ENCODE results near the gene TRMT2A. TPM values are rescaled to one million over a fixed set of nuclear protein-coding genes. Genes with fewer than 3 reads are reported as not detected.
"Not testable (repeated sequence)": the region's sequence is repeated elsewhere in the genome, so short reads cannot be mapped to it uniquely, and the experiment has no call there.

Gene TRMT2A
- polyA plus RNA-seq, 4 donors = 40.2 to 65.5 (median 58.0) TPM

- no peak for DNase-seq (ENCODE audit: low read depth in 4 of 4, low spot score in 2 of 4)
Observed at GRCh38 chr22:20089226-20089976, 27.6 kb downstream of the TRMT2A start.

DNA sequence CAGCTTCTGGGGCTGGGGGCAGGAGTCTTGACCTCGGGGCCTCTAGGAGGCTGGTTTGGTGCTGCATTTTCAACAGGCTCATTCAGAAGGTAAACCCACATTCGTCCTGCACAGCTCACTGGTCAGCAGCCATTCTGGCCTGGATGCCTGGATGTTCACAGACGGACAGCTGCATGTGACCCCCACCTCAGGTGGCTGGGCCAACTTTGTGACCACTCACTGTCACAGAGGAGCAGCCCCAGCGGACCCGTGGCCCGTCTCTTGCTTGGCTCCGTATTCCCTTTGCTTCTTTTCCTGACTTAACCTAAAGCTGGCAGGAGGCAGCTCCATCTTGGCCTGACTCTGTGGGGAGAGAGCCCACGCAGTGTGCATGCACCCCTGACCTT is 28.8 kb downstream of the TRMT2A start:
- DNase-seq (ENCODE audit: low read depth in 4 of 4, low spot score in 2 of 4) = no peak

- DNase-seq (ENCODE audit: low read depth in 4 of 4, low spot score in 2 of 4) = no peak
Observed at GRCh38 chr22:20087319-20088262, 29.4 kb downstream of the TRMT2A start.

- DNase-seq (ENCODE audit: low read depth in 4 of 4, low spot score in 2 of 4) = no peak
Observed at GRCh38 chr22:20086763-20087162, 30.3 kb downstream of the TRMT2A start.

DNA sequence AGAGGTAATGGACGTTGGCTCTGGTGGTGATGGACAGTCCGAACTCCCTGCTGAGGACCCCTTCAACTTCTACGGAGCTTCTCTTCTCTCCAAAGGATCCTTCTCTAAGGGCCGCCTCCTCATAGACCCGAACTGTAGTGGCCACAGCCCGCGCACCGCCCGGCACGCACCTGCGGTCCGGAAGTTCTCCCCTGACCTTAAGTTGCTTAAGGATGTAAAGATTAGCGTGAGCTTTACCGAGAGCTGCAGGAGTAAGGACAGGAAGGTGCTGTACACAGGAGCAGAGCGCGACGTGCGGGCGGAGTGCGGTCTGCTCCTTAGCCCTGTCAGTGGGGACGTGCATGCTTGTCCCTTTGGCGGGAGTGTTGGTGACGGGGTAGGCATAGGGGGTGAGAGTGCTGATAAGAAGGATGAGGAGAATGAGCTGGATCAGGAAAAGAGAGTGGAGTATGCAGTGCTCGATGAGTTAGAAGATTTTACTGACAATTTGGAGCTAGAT is 30.9 kb downstream of the TRMT2A start:
- no peak for DNase-seq (ENCODE audit: low read depth in 4 of 4, low spot score in 2 of 4)

DNA sequence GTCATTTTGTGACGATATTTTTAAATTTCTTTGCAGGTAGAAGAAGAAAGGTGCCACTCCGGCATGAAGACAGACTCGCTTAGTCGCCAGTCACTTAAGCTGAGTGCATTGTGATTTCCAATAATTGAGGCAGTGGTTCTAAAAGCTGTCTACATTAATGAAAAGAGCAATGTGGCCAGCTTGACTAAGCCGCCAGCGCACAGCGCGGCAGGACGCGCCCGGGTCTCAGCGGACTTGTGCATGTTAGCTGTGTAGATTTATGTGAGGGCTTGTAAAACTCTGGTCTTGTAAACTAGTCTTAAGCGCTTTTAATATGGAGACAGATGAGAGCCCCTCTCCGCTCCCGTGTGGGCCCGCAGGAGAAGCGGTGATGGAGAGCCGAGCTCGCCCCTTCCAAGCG is 31.4 kb downstream of the TRMT2A start:
- DNase-seq (ENCODE audit: low read depth in 4 of 4, low spot score in 2 of 4) = no peak

- peak in 1 of 4 donors; percentile 13 for DNase-seq (ENCODE audit: low read depth in 4 of 4, low spot score in 2 of 4)
Observed at GRCh38 chr22:20084547-20085413, 32.2 kb downstream of the TRMT2A start.

DNA sequence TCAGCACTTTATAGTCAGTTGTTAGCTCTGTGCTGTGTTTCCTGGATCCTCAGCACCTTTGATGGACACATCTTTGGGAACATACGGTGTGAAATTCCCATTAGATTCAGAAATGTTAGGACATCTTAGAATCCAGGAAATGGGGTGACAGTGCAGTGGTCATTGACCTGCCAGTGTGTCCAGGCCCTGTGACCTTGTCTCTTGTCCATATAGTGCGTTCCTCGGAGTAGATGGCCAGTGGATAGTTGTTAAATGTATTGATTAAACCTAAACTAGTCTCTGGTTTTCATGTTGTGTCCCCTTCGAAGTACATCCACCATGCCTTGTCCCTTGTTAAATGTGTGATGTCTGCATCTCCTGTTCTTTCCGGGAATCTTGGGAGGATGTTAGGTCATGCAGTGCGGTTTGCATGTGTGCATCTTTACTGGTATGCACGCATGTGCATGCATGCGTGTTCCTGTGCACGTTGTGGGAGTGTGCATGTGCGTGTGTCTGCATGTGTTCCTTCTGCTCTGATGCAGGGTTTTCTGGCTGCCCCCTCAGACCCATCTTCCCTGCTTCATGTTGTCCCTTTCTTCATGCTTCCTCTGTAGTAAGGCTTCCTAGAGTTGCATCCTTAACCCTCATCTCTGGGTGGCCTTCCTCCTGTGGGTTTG is 33.0 kb downstream of the TRMT2A start:
- DNase-seq (ENCODE audit: low read depth in 4 of 4, low spot score in 2 of 4) = no peak

- DNase-seq (ENCODE audit: low read depth in 4 of 4, low spot score in 2 of 4) = no peak
Observed at GRCh38 chr22:20083157-20083890, 33.7 kb downstream of the TRMT2A start.

DNA sequence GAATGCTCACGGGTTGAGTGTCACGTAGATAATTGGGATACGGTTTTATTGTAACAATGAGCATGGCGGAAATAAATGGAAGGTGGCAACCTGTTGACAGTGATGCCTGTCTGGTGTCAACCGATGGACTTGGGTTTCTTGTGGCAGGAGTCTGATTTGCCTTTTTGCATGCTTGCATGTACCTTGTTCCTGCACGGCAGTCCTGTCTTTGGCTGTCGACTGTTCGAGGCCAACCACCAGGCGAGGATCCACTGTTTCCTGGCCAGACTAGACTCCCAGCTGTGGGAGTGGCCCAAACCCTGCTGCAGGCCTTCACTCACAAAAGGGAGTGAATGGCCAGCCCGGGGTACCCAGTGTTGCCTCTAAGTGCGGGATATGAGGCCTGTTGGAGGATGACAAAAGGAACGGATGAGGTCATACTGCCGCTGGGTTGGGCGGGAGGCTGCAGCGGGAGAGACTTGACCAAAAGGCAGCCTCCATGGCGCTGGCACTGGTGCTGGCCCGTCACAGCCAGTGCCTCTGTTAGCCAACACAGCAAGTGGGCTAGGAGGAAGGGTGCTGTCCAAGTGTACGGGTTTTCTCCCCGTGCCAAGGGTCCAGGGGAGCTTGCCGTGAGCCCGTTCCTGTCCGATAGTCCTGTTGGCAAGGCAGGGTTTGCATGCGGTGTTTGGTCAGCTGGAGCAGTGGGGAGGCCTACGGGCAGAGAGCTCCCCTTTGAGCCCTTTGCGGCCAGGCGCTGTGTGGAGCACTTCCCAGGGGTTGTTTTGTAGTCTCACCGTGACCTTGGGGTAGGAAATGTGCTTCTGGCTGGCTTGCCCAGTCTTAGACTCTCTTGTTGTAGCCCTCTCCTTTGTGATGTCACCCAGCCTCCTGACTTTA is 36.0 kb downstream of the TRMT2A start:
- DNase-seq (ENCODE audit: low read depth in 4 of 4, low spot score in 2 of 4) = peak in 3 of 4 donors; percentile 19 to 26 (median 21)

DNA sequence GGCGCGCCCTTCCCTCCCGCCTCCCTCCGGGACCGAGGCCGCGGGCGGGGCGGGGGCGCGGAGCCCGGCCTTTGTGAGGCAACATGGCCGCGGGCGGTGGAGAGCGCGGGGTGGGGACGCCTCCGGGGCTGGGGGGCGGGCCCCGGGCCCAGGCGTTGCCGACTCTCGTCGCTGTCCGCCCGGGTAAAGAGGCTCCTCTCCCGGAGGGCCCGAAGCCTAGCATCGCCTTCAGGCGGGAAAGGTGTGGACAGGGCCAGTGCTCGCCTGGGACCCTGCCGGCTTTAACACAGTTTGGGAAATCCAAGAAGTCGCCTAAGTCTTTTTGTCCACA is 36.6 kb downstream of the TRMT2A start:
- DNase-seq (ENCODE audit: low read depth in 4 of 4, low spot score in 2 of 4) = peak in 2 of 4 donors; percentile 7 to 8

GRCh38 chr22:20079745-20080444 is 37.1 kb downstream of the TRMT2A start, which contains the start of gene DGCR8:
Gene DGCR8 (plus strand): TSS chr22:20080241. CDS start chr22:20085964, 5,723 bp downstream.
- DNase-seq (ENCODE audit: low read depth in 4 of 4, low spot score in 2 of 4) = peak; percentile 77 to 94 (median 92)

GRCh38 chr22:20076627-20077172 is 40.3 kb downstream of the TRMT2A start:
- no peak for DNase-seq (ENCODE audit: low read depth in 4 of 4, low spot score in 2 of 4)

GRCh38 chr22:20071524-20071972 is 45.5 kb downstream of the TRMT2A start:
- DNase-seq (ENCODE audit: low read depth in 4 of 4, low spot score in 2 of 4) = no peak

DNA sequence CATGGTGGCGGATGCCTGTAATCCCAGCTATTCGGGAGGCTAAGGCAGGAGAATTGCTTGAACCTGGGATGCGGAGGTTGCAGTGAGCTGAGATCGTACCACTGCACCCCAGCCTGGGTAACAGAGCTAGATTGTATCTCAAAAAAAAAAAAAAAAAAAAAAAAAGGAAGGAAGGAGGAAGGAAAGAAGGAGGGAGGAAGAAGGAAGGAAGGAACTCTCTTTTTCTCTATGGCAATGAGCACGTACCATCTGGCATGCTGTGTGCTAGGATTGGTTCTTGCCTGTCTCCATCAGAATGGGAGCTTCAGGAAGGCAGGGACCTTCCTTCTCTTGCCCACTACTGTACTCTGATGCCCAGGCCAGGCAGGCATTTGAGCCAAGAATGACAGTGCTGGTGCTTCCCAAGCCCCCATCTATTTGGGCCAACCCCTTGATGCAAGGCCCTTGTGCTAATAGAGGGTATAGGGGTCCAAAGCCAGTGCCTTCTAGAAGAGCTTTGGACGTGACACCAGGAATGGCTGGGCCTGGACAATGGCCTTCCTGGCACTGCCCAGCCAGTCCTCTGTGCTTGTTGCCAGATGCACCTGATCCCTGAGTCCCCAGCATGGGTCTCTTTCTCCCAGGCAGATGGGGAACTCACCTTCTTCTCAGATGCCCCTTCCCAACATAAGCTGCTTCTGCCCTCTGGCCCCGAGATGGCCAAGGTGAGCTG is 47.5 kb downstream of the TRMT2A start:
- DNase-seq (ENCODE audit: low read depth in 4 of 4, low spot score in 2 of 4) = no peak

- DNase-seq (ENCODE audit: low read depth in 4 of 4, low spot score in 2 of 4) = no peak
Observed at GRCh38 chr22:20068640-20069039, 48.4 kb downstream of the TRMT2A start.

DNA sequence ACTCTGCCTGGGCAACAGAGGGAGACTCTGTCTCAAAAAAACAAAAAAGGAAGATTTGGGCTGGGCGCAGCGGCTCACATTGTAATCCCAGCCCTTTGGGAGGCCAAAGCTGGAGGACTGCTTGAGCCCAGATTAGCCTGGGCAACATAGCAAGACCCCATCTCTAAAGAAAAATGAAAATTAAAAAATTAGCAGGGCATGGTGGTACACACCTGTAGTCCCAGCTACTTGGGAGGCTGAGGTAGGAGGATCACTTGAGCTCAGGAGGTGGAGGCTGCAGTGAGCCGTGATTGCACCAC is 49.7 kb downstream of the TRMT2A start:
- DNase-seq (ENCODE audit: low read depth in 4 of 4, low spot score in 2 of 4) = not testable (repeated sequence)
